ENCODE data around the gene TMEM175. TPM values are rescaled to one million over a fixed set of nuclear protein-coding genes. Genes with fewer than 3 reads are reported as not detected.
"Not testable (repeated sequence)": the region's sequence is repeated elsewhere in the genome, so short reads cannot be mapped to it uniquely, and the experiment has no call there.

The TMEM175 gene
- total RNA-seq, 1 experiment from 2014 or later, result 7.0 TPM

DNA sequence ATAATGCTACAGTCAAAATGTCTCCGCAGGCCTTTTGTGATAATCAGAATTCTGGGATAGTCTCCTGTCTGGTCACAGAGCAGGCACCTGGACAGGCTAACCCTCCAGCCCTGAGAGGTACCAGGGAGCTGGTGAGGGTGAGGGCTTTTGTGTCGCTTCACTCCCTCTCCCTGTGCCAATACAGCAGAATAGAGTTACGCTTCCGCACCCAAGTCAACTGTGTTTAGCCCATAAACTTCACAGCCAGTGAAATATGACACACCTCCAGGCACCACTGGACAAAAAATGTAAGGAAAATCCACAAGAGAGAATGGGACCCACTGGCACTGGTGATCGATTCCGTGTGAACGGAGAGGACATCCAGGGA, 1.4 kb upstream of the TMEM175 start:
- DNase-seq (ENCODE audit: low spot score), result no peak
- in situ Hi-C loops (cut with HindIII; ENCODE audit: low sequenced_read_pairs), result loop anchor here (5.0 kb wide), 1 partner anchor 41 kb away; the partner anchor contains the start of gene DGKQ

DNA sequence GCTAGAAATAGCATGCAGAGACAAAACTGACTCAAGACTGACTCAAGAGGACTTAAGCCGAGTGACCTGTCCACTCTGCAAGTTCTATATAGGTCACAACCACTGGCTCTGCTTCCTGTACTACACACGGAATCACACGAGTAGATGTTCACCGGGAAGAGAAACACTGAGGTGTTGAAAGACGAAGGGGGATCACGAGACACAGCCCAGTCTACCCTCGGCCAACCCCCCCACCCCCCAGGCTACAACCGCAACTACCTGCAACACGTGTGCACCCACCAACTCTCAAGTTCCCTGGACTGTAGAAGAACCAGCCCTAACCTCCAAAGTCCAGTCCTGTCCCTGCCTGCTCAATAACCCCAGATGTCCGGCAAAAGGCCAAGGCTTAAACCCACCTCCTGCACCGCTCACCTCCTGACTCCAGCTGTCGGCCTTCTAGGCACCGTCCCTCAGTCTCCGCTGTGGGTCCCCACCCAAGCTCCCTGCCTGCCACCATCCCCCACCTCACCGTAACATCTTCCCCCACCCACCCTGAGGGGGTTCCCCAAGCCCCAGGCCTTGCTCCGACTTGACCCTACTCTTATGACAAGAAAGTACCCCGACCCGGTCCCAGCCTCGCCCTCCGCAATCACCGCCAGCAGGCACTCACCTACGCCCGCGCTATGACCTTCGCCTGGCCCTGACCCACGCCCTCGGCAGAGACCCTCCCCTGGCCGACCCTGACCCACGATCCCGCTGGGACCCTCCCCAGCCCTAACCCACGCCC, 883 bp upstream of the TMEM175 start:
- in situ Hi-C loops (cut with HindIII; ENCODE audit: low sequenced_read_pairs), result loop anchor here (5.0 kb wide), 1 partner anchor 41 kb away; the partner anchor contains the start of gene DGKQ

DNA sequence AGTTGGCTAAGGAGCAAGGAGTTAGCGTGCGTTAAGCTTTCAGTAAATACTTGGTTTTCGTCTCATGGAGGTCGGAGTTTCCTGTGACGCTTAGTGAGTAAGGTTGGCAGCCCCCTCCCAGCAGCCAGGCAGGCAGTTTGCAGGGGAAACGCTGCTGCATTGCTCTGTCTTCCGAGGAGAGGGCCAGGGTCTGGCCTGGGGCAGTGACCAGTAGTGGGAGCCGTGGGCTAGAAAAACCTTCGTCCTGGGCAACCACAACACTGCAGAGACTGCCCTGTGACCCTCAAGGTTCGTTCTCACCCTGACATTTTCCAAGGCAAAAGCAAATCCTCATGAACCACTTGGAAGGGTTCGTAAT, 432 bp downstream of the TMEM175 start:
- in situ Hi-C loops (cut with HindIII; ENCODE audit: low sequenced_read_pairs), result loop anchor here (5.0 kb wide), 1 partner anchor 40 kb away; the partner anchor contains the start of gene DGKQ
- DNase-seq (ENCODE audit: low spot score), result peak; percentile 50

More for the DNA sequence above, 883 bp upstream of the TMEM175 start:
- DNase-seq (ENCODE audit: low spot score), result no peak

DNA sequence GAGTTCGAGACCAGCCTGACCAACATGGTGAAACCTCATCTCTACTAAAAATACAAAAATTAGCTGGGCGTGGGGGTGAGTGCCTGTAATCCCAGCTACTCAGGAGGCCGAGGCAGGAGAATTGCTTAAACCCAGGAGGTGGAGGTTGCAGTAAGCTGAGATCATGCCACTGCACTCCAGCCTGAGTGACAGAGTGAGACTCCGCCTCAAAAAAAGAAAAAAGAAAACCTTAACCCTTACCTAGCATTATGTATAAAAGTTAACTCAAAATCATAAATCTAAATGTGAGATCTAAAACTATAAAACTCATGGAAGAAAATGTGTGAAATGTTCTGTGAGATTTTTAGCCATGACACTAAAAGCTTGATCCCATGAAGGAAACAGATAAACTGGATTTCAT, 7.2 kb downstream of the TMEM175 start:
- in situ Hi-C loops (cut with HindIII; ENCODE audit: low sequenced_read_pairs); DNase-seq (ENCODE audit: low spot score): not testable (repeated sequence)

DNA sequence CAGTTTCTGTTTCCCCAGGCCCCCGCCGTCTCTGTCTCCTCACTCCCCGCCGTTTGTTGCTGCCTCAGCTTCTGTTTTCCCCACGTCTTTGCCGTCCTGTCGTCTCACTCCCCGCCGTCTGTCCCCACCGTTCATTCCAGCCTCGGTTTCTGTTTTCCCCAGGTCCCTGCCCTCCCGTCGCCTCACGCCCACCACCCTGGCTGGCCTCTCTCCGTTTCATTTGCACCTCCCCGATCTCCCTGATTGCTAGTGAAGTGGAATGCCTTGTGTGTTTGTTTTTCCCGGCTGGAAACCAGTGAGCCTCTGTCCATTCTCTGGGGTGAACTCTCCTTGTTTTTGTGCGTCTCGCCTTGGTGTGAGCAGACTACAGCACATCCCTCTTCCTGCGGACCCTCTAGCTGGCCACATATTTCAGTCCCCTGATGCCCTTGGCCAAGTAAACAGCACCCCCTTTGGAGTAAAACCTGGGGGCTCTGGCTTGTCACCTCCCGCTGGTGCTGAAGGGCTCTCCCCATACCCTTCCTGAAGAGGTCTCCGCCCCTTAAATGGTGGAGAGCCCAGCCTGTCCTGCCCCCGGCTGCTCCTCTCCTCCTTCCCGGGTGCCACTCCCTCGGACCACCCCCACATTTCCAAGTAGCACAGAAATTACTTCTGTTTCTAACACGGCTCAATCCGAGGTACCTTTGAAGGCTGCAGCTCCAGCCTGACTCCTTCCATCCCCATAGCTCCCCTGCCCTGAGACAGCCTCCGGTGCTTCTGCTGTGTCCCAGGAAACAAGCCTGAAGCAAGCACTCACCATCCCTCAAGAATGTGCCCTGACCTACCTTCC, 13.2 kb downstream of the TMEM175 start:
- in situ Hi-C loops (cut with HindIII; ENCODE audit: low sequenced_read_pairs), result no loop called here

DNA sequence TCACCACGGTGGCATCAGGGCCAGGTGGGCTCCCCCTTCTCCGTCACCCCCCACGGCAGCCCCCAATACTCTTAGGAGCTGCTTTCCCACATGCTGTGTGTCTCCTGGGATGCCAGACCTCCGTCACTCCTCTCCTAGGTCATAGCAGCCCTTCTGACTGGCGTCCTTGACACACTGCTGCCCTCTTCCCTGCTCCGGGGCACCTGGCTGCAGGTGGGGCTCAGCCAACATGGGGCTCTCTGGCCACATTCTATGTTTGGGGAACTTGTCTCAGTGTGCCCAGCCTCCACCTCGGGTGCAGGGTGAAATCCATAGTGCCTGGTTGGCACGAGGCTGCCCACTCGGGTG, 13.8 kb downstream of the TMEM175 start:
- in situ Hi-C loops (cut with HindIII; ENCODE audit: low sequenced_read_pairs), result no loop called here
- no peak for DNase-seq (ENCODE audit: low spot score)

More for the DNA sequence above, 13.2 kb downstream of the TMEM175 start:
- no peak for DNase-seq (ENCODE audit: low spot score)

DNA sequence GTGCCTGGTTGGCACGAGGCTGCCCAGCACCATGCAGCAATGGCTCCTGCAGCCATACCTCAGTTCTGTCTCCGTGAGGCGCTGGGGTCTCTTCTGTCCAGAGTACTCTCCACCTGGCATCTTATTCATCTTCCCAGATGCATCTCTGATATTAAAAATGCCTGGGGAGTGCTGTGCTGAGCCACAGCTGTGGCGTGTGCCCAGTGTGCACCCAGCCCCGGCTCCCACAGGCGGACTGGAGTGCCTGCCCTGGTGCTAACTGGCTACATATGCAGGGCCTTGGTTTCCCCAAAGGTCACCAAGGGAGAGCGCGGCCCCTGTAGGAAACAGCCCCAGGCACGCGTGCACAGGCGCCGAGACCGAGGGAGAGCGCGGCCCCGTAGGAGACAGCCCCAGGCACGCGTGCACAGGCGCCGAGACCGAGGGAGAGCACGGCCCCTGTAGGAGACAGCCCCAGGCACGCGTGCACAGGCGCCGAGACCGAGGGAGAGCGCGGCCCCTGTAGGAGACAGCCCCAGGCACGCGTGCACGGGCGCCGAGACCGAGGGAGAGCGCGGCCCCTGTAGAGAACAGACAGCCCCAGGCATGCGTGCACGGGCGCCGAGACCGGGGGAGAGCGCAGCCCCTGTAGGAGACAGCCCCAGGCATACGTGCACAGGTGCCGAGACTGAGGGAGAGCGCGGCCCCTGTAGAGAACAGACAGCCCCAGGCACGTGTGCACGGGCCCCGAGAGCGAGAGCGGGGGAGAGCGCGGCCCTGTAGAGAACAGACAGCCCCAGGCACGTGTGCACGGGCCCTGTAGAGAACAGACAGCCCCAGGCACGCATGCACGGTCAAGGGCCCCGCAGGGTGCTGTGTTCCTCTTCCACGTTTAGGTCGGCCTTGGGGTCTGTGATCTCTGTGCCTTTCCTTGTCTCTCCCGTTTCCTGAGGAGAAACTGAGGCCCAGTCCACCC, 14.5 kb downstream of the TMEM175 start:
- no peak for DNase-seq (ENCODE audit: low spot score)
- in situ Hi-C loops (cut with HindIII; ENCODE audit: low sequenced_read_pairs), result no loop called here

DNA sequence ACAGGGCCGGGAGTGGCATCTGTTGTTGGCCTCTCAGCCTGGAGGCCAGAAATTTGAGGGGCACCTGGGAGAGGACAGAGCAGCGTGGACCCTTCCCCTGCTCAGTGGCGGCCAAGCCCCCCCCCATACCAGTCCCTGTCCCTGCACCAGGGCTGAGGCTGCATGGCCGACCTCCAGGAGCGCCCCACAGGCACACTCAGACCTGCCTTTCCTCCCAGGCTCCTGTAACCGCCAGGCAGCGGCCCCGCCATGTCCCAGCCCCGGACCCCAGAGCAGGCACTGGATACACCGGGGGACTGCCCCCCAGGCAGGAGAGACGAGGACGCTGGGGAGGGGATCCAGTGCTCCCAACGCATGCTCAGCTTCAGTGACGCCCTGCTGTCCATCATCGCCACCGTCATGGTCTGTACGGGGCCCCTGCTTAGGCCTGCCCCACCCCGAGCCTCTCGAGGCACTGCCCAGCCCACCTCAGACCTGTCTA, 15.3 kb downstream of the TMEM175 start:
- DNase-seq (ENCODE audit: low spot score), result no peak
- in situ Hi-C loops (cut with HindIII; ENCODE audit: low sequenced_read_pairs), result no loop called here

DNA sequence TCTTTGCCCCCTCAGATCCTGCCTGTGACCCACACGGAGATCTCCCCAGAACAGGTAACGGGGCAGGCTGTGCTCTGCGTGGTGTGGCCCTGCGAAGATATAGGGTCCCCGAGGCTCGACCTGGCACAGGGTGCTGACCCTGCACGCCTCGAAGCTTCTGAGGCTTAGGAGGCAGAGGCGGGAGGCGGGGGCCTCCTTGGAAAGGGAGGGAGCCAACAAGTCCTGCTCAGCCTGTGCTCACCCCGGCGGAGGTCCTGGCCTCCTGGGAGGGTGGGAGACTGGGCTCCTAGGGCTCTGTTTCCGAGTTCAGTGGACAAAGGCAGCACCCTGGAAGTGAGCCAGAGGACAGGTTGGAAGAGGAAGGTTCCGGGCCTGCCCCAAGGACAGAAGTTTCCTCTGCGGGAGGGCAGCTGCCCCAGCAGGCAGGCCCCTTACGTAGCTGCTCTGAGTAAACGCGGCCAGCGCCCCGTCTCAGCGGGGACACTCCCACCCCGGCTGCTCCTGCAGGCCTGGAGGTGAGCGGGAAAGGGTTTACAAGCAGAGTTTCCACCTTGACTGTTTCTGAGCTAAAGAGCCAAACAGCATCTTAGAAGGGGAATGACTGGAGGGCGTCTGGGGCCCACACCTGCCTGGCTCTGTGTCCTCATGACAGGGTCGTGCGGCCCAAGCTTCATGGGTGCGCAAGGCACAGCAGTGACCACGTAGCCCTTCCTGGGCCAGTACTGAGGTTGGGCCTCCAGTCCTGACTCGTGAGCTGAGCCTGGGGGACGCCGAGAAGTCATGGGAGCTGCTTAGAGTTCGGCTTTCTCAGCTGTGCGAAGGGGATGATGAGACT, 16.1 kb downstream of the TMEM175 start:
- in situ Hi-C loops (cut with HindIII; ENCODE audit: low sequenced_read_pairs), result no loop called here
- peak; percentile 76 for DNase-seq (ENCODE audit: low spot score)

DNA sequence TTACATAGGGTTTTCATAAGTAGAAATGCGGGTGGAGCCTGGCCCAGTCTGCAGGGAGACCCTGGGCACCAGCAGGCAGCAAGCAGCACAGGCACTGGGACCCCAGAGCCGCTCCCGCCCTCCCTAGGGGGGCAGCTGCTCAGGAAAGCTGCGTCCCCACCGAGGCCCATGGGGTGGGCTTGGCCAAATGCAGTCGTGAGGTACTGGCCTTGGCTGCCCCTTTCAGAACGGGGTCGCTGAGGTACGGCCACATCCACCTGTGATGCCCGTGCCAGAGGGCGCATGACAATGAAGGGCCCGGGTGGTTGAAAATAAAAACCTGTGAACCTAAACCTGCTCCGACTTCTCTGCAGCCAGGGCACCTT, 16.7 kb downstream of the TMEM175 start:
- in situ Hi-C loops (cut with HindIII; ENCODE audit: low sequenced_read_pairs), result no loop called here
- no peak for DNase-seq (ENCODE audit: low spot score)

DNA sequence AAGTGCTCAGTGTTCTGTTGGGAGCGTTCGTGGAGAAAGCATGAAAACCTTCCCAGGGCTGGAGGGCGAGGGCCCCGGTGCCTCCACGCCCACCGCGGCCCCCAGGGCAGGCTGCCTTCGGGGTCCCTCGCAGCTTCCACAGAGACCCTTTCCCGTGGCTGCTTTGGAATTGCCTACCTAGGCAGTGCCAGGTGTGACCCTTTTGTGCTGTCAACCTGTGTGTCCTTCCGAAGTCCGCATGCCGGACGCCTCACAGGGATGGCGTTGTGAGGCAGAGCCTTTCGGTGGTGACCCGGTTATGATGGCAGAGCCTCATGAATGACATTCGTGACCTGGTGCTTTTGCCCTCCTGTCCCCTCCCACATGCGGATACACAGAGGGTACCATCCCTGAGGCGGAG, 17.4 kb downstream of the TMEM175 start:
- in situ Hi-C loops (cut with HindIII; ENCODE audit: low sequenced_read_pairs), result no loop called here
- no peak for DNase-seq (ENCODE audit: low spot score)

DNA sequence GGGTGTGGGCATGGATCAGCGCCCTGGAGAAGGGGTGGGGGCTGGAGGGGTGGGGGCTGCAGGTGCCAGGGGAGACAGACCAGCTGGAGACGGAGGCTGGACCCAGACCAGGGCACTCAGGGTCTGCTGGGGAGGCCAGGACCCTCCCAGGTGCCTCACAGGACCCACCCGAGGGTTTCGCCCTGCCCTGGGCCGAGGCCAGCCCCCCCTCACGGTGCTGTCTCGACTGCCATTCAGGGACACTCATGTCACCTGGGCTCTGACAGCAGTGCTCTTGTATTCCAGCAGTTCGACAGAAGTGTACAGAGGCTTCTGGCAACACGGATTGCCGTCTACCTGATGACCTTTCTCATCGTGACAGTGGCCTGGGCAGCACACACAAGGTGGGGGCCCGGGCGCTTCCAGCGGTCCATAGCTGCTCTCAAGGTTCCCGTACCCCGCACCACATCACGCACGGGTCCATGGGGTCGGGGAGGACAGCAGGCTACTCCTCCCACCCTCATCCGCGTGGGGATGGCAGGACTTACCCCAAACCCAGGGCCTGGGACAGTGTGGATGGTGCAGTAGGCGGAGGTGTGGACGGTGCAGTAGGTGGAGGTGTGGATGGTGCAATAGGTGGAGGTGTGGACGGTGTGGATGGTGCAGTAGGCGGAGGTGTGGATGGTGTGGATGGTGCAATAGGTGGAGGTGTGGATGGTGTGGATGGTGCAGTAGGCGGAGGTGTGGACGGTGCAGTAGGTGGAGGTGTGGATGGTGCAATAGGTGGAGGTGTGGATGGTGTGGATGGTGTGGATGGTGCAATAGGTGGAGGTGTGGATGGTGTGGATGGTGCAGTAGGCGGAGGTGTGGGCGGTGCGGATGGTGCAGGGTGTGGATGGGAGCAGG, 18.1 kb downstream of the TMEM175 start:
- DNase-seq (ENCODE audit: low spot score), result no peak
- in situ Hi-C loops (cut with HindIII; ENCODE audit: low sequenced_read_pairs), result no loop called here

DNA sequence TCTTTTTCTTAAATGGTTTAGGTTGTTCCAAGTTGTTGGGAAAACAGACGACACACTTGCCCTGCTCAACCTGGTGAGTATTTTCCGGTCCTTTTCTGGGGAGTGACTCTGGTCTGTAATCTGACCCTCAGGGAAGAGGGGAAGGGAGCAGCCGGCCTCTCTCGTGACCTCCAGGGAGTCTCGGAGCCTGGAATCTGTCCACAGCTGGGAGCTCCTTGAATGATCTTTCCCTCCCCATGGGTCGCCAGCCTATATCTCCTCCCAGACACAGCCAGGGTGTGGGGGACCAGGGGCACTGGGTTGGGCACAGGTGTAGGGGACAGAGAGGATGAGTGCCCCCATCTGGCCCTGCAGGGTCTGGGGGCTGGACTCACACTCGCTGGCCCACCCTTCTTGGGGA, 18.9 kb downstream of the TMEM175 start:
- DNase-seq (ENCODE audit: low spot score), result no peak

DNA sequence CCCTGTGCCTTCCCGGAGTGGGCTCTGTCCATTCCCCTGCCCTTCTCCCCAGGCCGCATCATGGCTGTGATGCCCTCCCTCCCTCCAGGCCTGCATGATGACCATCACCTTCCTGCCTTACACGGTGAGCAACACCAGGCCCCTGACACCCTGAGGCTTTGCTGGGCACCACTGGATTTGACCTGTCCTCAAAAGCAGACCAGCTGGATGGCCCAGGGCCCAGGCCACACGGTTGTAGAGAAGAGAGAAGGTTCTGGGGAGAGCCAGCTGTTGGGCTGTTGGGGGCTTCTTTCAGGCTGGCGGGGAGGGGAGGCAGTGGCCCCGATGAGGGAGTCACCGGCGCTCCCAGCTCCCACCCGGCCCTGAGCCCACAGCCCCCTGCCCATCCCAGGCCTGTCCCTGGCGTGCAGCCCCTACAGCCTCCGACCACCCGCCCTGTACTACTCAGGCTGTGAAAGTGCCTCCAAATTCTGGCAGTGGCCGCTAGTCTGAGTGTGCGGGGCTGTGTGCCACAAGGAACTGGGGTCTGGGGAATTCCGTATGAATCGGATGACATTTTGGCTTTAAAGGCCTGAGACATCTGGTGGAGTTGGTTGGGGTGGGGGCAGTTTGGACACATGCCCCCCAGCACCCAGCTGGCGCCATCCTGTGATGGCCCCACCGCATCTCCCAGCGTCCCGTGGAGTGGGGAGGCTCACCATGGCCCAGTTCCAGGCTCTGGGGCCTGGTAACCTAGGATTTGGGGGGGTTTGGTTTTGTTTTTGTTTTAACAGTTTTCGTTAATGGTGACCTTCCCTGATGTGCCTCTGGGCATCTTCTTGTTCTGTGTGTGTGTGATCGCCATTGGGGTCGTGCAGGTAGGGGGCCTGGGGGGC, 19.6 kb downstream of the TMEM175 start:
- no peak for DNase-seq (ENCODE audit: low spot score)
- in situ Hi-C loops (cut with HindIII; ENCODE audit: low sequenced_read_pairs), result no loop called here

More for the DNA sequence above, 18.9 kb downstream of the TMEM175 start:
- in situ Hi-C loops (cut with HindIII; ENCODE audit: low sequenced_read_pairs), result no loop called here

DNA sequence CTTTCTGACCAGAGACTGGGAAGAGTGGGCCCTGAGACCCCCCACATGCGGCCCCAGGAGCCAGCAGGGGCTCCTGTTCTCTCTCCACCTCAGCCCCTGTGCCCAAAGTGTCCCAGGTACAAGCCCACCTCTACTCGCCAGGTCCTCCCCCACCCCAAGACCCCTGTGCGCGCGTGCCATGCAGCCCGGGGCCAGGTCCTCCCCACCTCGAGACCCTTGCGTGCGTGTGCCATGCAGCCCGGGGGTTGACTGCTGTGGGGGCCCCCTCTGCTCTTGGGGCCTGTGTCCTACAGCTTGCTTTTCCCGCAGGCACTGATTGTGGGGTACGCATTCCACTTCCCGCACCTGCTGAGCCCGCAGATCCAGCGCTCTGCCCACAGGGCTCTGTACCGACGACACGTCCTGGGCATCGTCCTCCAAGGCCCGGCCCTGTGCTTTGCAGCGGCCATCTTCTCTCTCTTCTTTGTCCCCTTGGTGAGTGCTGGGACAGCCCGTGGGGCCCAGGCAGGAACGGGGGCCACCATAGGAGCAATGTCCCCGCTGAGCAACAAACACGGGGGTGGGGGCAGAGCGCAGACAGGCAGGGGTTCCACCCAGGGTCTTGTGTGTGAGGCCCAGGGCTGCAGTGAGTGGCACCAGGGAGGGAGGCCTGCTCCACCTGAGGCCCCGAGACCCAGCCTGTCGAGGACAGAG, 20.8 kb downstream of the TMEM175 start:
- in situ Hi-C loops (cut with HindIII; ENCODE audit: low sequenced_read_pairs), result no loop called here

DNA sequence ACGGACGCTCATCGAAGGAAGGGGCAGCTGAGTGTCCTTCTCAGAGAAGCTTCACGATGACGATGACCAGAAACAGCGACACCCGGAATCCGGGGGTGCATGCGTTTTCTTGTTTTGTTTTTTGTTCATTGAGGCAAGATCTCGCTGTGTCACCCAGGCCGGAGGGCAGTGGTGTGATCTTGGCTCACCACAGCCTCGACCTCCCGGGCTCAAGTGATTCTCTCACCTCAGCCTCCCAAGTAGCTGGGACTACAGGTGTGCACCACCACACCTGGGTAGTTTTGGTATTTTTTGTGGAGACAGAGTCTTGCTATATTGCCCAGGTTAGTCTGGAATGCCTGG, 21.3 kb downstream of the TMEM175 start:
- in situ Hi-C loops (cut with HindIII; ENCODE audit: low sequenced_read_pairs), result no loop called here
- no peak for DNase-seq (ENCODE audit: low spot score)

More for the DNA sequence above, 20.8 kb downstream of the TMEM175 start:
- DNase-seq (ENCODE audit: low spot score), result no peak
